GM10266 (cell line): ENCODE measurements around the gene BEND6.
A peak's percentile ranks its signal among the peaks of the same experiment; 100 is the strongest.
"Not testable (repeated sequence)": the region's sequence is repeated elsewhere in the genome, so short reads cannot be mapped to it uniquely, and the experiment has no call there.

ENCODE experiments used
- DNase-seq: peaks from one replicate; pipeline ENCODE4 v3.0.0; 2012; ENCODE audit errors: extremely low spot score
- TF ChIP-seq, protein P1 (sequence below): IDR thresholded peaks from 2 replicates; pipeline ENCODE4 v1.5.1; 2012; ENCODE audit warnings: mild to moderate bottlenecking, low read depth; ENCODE audit not compliant: control insufficient read depth, insufficient read depth; ENCODE audit errors: missing control alignments

Gene BEND6

GRCh38 chr6:57026001-57026400, 71.1 kb downstream of the BEND6 start:
- no peak for DNase-seq
- TF ChIP-seq, protein P1, sequence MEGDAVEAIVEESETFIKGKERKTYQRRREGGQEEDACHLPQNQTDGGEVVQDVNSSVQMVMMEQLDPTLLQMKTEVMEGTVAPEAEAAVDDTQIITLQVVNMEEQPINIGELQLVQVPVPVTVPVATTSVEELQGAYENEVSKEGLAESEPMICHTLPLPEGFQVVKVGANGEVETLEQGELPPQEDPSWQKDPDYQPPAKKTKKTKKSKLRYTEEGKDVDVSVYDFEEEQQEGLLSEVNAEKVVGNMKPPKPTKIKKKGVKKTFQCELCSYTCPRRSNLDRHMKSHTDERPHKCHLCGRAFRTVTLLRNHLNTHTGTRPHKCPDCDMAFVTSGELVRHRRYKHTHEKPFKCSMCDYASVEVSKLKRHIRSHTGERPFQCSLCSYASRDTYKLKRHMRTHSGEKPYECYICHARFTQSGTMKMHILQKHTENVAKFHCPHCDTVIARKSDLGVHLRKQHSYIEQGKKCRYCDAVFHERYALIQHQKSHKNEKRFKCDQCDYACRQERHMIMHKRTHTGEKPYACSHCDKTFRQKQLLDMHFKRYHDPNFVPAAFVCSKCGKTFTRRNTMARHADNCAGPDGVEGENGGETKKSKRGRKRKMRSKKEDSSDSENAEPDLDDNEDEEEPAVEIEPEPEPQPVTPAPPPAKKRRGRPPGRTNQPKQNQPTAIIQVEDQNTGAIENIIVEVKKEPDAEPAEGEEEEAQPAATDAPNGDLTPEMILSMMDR = no peak

- DNase-seq = no peak
- TF ChIP-seq, protein P1 = no peak
Observed at GRCh38 chr6:57027301-57027700, 72.4 kb downstream of the BEND6 start.

DNA sequence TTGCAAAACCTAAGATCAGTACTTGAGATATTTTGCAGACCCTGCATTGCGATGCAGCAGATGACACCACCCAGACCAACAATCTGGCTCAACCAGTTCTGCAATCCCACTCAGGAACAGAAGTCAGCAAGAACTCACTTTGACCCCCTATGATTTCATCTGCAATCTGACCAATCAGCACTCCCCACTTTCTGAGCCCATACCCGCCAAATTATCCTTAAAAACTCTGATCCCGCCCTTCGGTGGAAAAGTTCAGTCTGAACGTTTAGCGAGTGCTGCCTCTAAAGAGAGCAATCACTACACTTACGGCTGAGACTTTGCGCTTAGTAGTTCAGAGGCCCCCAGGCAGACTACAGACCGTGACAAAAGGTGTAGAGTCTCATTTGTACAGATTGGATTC, 74.3 kb downstream of the BEND6 start:
- TF ChIP-seq, protein P1 = no peak
- DNase-seq = no peak

- TF ChIP-seq, protein P1 = no peak
- DNase-seq = no peak
Observed at GRCh38 chr6:57033228-57033627, 78.3 kb downstream of the BEND6 start.

DNA sequence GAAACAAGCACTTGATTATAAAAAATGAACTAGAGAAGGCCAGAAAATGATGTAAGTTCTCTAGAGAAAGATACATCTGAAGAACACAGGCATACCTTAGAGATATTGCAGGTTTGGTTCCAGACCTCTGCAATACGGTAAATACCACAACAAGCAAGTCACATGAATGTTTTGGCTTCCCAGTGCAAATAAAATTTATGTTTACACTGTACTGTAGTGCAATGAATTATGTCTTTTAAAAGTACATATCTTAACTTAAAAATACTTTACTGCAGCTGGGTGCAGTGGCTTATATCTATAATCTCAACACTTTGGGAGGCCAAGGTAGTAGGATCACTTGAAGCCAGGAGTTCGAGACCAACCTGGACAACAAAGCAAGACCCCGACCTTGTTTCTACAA, 80.6 kb downstream of the BEND6 start:
- TF ChIP-seq, protein P1 = no peak

GRCh38 chr6:57038906-57039305, 84.0 kb downstream of the BEND6 start:
- DNase-seq = no peak
- TF ChIP-seq, protein P1 = no peak

More for the DNA sequence above, 80.6 kb downstream of the BEND6 start:
- DNase-seq = no peak

GRCh38 chr6:57040011-57040410, 85.1 kb downstream of the BEND6 start:
- TF ChIP-seq, protein P1 = peak; percentile 19
- no peak for DNase-seq

DNA sequence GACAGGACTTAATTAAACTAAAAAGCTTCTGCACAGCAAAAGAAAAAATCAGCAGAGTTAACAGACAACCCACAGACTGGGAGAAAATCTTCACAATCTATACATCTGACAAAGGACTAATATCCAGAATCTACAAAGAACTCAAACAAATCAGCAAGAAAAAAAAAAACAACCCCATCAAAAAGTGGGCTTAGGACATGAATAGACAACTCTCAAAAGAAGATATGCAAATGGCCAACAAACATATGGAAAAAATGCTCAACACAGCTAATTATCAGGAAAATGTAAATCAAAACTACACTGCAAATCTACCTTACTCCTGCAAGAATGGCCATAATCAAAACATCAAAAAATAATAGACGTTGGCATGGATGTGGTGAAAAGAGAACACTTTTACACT, 89.2 kb downstream of the BEND6 start:
- DNase-seq = not testable (repeated sequence)
